Liver (tissue), 9 donors: Measurements from ENCODE around the gene DLK1. TPM values are rescaled to one million over a fixed set of nuclear protein-coding genes. Genes with fewer than 3 reads are reported as not detected.

Source experiments
- DNase-seq: peaks from one replicate; pipeline ENCODE4 v3.0.0-alpha.2; 2017; ENCODE audit warnings: low spot score
- H3K27ac ChIP-seq, 2 donors: one replicate each; pipeline ENCODE4 v1.7.0; 2013; ENCODE audit warnings: inconsistent platforms in 2 of 2, low read length in 2 of 2, control low read depth in 1 of 2, low read depth in 1 of 2, mild to moderate bottlenecking in 1 of 2
- H3K27me3 ChIP-seq, 4 donors: one replicate each; pipeline versions ENCODE4 v1.6.1 to v1.7.0; 2013; ENCODE audit warnings: low read length in 3 of 4, inconsistent platforms in 1 of 4, mild to moderate bottlenecking in 1 of 4, moderate library complexity in 1 of 4; ENCODE audit not compliant: control insufficient read depth in 4 of 4, insufficient read depth in 4 of 4
- H3K36me3 ChIP-seq, 4 donors: one replicate each; pipeline versions ENCODE4 v1.6.1 to v1.7.0; 2013; ENCODE audit warnings: low read length in 3 of 4, mild to moderate bottlenecking in 3 of 4, low read depth in 1 of 4, moderate library complexity in 1 of 4; ENCODE audit not compliant: control insufficient read depth in 4 of 4, insufficient read depth in 3 of 4
- H3K4me1 ChIP-seq, 4 donors: one replicate each; pipeline versions ENCODE4 v1.6.1 to v1.7.0; 2013; ENCODE audit warnings: low read length in 3 of 4, mild to moderate bottlenecking in 3 of 4, moderate library complexity in 1 of 4; ENCODE audit not compliant: control insufficient read depth in 4 of 4, insufficient read depth in 4 of 4
- H3K4me3 ChIP-seq, 3 donors: one replicate each; pipeline versions ENCODE4 v1.6.1 to v1.7.0; 2013; ENCODE audit warnings: low read length in 3 of 3, control low read depth in 1 of 3, low read depth in 1 of 3, mild to moderate bottlenecking in 1 of 3
- H3K9ac ChIP-seq, 2 donors: one replicate each; pipeline ENCODE4 v1.7.0; 2013; ENCODE audit warnings: low read length in 2 of 2, mild to moderate bottlenecking in 2 of 2, moderate library complexity in 2 of 2, control low read depth in 1 of 2, low read depth in 1 of 2
- H3K9me3 ChIP-seq, 4 donors: one replicate each; pipeline versions ENCODE4 v1.6.1 to v1.7.0; 2013; ENCODE audit warnings: low read length in 3 of 4; ENCODE audit not compliant: control insufficient read depth in 4 of 4
- EGR1 ChIP-seq, 2 donors: IDR thresholded peaks; 2 replicates each; pipeline ENCODE4 v1.6.1; 2016 to 2018; ENCODE audit warnings: antibody characterized with exemption in 2 of 2, low read depth in 2 of 2
- FOXA1 ChIP-seq: IDR thresholded peaks from 2 replicates; pipeline ENCODE4 v1.6.1; 2016; ENCODE audit warnings: antibody characterized with exemption
- FOXA2 ChIP-seq: IDR thresholded peaks from 2 replicates; pipeline ENCODE4 v1.6.1; 2016; ENCODE audit warnings: antibody characterized with exemption
- GABPA ChIP-seq, 2 donors: IDR thresholded peaks in 1 of 2; conservative IDR thresholded peaks in 1 of 2; 2 replicates each; pipeline ENCODE4 v1.6.1; 2016; ENCODE audit warnings: antibody characterized with exemption in 2 of 2, mild to moderate bottlenecking in 1 of 2, moderate library complexity in 1 of 2
- HNF4A ChIP-seq, 2 donors: conservative IDR thresholded peaks; 2 replicates each; pipeline ENCODE4 v1.6.1; 2016; ENCODE audit warnings: antibody characterized with exemption in 2 of 2, mild to moderate bottlenecking in 2 of 2
- HNF4G ChIP-seq: IDR thresholded peaks from 2 replicates; pipeline ENCODE4 v1.6.1; 2016; ENCODE audit warnings: antibody characterized with exemption
- JUND ChIP-seq, 2 donors: IDR thresholded peaks; 2 replicates each; pipeline ENCODE4 v1.6.1; 2016; ENCODE audit warnings: antibody characterized with exemption in 2 of 2
- NR2F2 ChIP-seq: IDR thresholded peaks from 2 replicates; pipeline ENCODE4 v1.6.1; 2016; ENCODE audit warnings: antibody characterized with exemption
- RAD21 ChIP-seq, 2 donors: IDR thresholded peaks; 2 replicates each; pipeline ENCODE4 v1.6.1; 2016; ENCODE audit warnings: antibody characterized with exemption in 2 of 2, mild to moderate bottlenecking in 2 of 2
- RXRA ChIP-seq, 2 donors: IDR thresholded peaks; 2 replicates each; pipeline ENCODE4 v1.6.1; 2017 to 2018; ENCODE audit warnings: antibody characterized with exemption in 2 of 2, mild to moderate bottlenecking in 1 of 2
- SP1 ChIP-seq: IDR thresholded peaks from 2 replicates; pipeline ENCODE4 v1.6.1; 2018; ENCODE audit warnings: antibody characterized with exemption, mild to moderate bottlenecking
- YY1 ChIP-seq: IDR thresholded peaks from 2 replicates; pipeline ENCODE4 v1.6.1; 2016; ENCODE audit warnings: antibody characterized with exemption, mild to moderate bottlenecking
- WGBS: extraction: QIAGEN DNeasy Blood & Tissue Kit; methylation state at CpG from one replicate; pipeline ENCODE4 v1.1.7; 2013; 5-methylcytosine and 5-hydroxymethylcytosine counted together
- polyA plus RNA-seq, 2 donors: library from polyadenylated mRNA; stranded (reverse) in 1 of 2; unstranded in 1 of 2; fragments of 200-250 nt in 1 of 2; fragments of >200 nt in 1 of 2; fragmentation: Nextera tagmentation in 1 of 2; extraction: Ambion mirVana in 1 of 2; gene quantifications; one replicate each; pipeline versions ENCODE4 v1.2.1 to v1.2.3, GENCODE V29; 2013 to 2015
- total RNA-seq, 2 donors: library from RNA; depleted of rRNA; stranded (reverse); fragments of >200 nt; gene quantifications; one replicate each; pipeline ENCODE4 v1.2.3, GENCODE V29; 2014
- TF ChIP-seq, protein P1 (sequence below): IDR thresholded peaks from 2 replicates; pipeline ENCODE4 v1.6.1; 2016; ENCODE audit warnings: antibody characterized with exemption, mild to moderate bottlenecking
- TF ChIP-seq, protein P2 (sequence below): IDR thresholded peaks from 2 replicates; pipeline ENCODE4 v1.6.1; 2016; ENCODE audit warnings: antibody characterized with exemption
- TF ChIP-seq, protein P3 (sequence below): IDR thresholded peaks from 2 replicates; pipeline ENCODE4 v1.6.1; 2016; ENCODE audit warnings: antibody characterized with exemption
- donor health status: healthy.
- donor health status: healthy.
- donor health status: healthy.
- donor health status: healthy.
- donor health status: healthy.

DLK1 gene
- total and polyA plus RNA-seq, 4 donors = 0.42 to 331 (median 1.8) TPM; not detected in 1

DNA sequence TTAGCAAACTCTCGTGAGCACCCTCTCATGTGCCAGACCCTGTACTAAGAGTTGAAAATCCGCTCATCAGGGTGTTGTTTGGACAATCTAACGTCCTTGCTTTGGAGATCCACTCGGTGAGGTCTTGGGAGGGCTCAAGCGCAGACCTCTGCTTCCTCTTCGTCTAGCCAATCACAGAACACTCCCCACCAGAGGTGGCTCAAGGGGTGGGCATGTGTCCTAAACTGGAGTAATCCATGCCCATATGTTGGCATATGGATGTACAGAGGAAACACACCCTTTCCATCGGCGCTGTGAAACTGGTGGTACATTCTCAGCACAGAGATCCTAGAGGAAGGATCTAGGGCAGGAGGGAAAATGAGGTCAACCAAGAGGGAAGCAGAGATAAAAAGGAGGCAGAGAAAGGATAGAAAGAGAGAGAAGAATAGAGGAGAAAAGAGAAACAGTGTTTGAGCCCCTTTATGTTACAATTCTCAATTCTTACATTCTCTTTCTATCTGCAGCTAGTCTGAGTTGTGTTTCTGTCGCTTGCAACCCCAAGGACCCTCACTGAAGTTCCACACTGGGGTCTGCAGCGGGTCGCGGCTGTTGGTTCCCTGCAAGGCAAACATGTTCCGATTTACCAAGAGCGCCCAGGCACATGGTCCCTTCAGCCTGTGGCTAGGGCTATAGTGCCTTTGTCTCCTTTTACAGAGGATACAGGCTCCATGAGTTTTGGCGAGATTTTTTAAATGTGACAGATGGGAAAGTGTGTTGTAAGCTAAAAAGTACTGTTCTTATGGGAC, 40.5 kb downstream of the DLK1 start:
- H3K4me3 ChIP-seq = no peak overlapping the region
- TF ChIP-seq, protein P1, sequence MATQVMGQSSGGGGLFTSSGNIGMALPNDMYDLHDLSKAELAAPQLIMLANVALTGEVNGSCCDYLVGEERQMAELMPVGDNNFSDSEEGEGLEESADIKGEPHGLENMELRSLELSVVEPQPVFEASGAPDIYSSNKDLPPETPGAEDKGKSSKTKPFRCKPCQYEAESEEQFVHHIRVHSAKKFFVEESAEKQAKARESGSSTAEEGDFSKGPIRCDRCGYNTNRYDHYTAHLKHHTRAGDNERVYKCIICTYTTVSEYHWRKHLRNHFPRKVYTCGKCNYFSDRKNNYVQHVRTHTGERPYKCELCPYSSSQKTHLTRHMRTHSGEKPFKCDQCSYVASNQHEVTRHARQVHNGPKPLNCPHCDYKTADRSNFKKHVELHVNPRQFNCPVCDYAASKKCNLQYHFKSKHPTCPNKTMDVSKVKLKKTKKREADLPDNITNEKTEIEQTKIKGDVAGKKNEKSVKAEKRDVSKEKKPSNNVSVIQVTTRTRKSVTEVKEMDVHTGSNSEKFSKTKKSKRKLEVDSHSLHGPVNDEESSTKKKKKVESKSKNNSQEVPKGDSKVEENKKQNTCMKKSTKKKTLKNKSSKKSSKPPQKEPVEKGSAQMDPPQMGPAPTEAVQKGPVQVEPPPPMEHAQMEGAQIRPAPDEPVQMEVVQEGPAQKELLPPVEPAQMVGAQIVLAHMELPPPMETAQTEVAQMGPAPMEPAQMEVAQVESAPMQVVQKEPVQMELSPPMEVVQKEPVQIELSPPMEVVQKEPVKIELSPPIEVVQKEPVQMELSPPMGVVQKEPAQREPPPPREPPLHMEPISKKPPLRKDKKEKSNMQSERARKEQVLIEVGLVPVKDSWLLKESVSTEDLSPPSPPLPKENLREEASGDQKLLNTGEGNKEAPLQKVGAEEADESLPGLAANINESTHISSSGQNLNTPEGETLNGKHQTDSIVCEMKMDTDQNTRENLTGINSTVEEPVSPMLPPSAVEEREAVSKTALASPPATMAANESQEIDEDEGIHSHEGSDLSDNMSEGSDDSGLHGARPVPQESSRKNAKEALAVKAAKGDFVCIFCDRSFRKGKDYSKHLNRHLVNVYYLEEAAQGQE = no peak
- TF ChIP-seq HNF4A (conservative IDR thresholded peaks at IDR 0.05) (no peak), HNF4G (no peak), YY1 (no peak), SP1 (no peak), NR2F2 (no peak), EGR1 (IDR thresholded peaks at IDR 0.05; ENCODE audit: low read depth in 2 of 2) (no peak)
- H3K4me1 ChIP-seq = no peaks in the 10 kb centered on the region
- WGBS = 83% methylated on average over 15 of the region's 15 CpGs
- no peaks in the 10 kb centered on the region for H3K36me3 ChIP-seq
- no peaks in the 10 kb centered on the region for H3K27me3 ChIP-seq
- H3K9ac ChIP-seq = no peak overlapping the region
- no peaks in the 10 kb centered on the region for H3K9me3 ChIP-seq
- H3K27ac ChIP-seq = no peak overlapping the region
- no peak for DNase-seq

DNA sequence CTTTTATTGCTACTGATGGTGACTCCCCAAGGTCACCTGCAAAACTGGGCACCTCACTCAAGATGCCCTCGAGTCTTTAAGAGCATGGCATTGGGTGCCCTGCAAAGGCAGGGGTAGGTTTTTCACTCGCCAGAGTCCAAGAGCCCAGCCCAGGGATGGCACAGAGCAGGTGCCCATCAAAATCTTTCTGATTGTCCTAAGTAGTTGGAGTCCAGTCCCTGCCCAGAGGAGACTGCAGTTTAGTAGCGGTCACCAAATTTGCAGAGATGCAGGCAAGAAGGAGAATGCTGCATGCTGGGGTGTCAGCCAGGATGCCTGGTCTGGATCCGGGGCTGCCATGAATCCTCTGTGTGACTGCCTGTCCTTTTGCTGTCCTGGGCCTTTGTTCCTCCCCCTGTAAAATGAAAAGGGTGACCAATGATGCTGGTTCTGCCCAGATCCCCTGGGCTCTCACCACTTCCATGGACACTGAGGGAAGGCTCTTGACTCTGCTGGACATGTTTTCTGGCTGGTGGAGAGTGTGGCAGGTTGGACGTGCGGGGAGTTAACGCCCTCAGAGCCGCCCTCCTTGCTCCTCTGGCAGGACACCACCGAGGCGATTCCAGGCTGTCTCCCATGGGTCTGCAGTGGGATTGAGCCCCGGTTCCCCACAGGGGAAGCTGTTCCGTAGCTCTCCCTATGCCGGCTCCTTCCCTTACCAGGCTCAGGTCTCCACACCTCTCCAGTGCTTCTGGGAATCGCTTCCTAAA, 41.3 kb downstream of the DLK1 start:
- H3K36me3 ChIP-seq = no peaks in the 10 kb centered on the region
- H3K27ac ChIP-seq = no peak overlapping the region
- WGBS = 86% methylated on average over 14 of the region's 14 CpGs
- TF ChIP-seq GABPA (IDR thresholded peaks at IDR 0.05 in 1 of 2, conservative IDR thresholded peaks at IDR 0.05 in 1 of 2) (no peak), YY1 (no peak), FOXA2 (no peak), RXRA (IDR thresholded peaks at IDR 0.05) (no peak)
- no peaks in the 10 kb centered on the region for H3K9me3 ChIP-seq
- H3K4me3 ChIP-seq = no peak overlapping the region
- no peak for DNase-seq
- no peak overlapping the region for H3K9ac ChIP-seq
- H3K27me3 ChIP-seq = no peaks in the 10 kb centered on the region
- H3K4me1 ChIP-seq = no peaks in the 10 kb centered on the region

DNA sequence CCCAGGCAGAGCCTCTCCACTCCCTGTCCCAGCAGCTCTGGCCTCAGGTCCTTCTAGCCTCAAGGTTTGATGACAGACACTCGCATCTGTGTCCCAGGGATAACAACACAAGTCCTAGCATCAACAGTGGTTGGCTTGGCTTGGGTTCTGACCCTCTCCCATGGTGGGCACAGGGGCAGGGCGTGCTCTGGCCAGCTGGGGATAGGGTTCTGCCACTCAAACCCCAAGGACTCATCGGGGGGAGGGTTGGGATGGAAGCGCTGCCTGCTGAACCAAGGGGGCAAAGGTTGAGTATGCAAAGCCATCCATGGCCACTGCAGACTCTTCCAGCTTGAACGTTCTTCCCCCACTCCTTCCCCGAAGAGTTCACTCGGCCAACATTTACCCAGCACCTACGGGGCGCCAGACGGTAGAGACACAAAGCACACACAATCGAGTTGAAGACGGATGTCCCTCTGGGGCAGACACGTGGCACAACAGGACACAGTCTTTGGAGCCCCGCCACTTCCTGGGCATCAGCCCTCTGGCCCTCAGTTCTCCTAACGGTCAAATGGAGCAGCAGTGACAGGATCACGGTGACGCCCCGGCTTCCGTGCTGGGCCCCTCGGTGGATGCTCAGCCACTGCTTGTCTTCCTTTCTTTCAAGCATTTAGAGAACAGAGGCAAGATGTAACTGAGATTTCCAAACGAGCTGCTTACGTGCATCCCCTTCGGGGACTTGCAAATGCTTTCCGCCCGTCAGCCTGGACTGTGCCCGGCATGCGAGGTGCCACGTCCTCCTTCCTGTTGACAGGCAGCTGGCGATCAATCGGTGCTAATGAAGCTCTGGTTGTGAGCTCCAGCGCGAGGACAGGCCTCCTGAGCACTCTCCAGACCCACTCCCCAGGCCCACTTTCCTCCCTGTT, 42.6 kb downstream of the DLK1 start:
- Histone ChIP-seq H3K9ac (no peak overlapping the region), H3K27ac (no peak overlapping the region), H3K4me1 (no peaks in the 10 kb centered on the region), H3K9me3 (no peaks in the 10 kb centered on the region), H3K36me3 (no peaks in the 10 kb centered on the region), H3K27me3 (no peaks in the 10 kb centered on the region), H3K4me3 (no peak overlapping the region)
- WGBS = 69% methylated on average over 32 of the region's 32 CpGs
- DNase-seq = no peak
- TF ChIP-seq RAD21 (IDR thresholded peaks at IDR 0.05) (no peak), HNF4A (conservative IDR thresholded peaks at IDR 0.05) (no peak), GABPA (IDR thresholded peaks at IDR 0.05 in 1 of 2, conservative IDR thresholded peaks at IDR 0.05 in 1 of 2) (no peak), JUND (IDR thresholded peaks at IDR 0.05) (no peak), FOXA1 (no peak), YY1 (no peak), SP1 (no peak), RXRA (IDR thresholded peaks at IDR 0.05) (no peak)
- TF ChIP-seq, protein P2, sequence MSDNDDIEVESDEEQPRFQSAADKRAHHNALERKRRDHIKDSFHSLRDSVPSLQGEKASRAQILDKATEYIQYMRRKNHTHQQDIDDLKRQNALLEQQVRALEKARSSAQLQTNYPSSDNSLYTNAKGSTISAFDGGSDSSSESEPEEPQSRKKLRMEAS = no peak
- TF ChIP-seq, protein P1 = no peak
- TF ChIP-seq, protein P3, sequence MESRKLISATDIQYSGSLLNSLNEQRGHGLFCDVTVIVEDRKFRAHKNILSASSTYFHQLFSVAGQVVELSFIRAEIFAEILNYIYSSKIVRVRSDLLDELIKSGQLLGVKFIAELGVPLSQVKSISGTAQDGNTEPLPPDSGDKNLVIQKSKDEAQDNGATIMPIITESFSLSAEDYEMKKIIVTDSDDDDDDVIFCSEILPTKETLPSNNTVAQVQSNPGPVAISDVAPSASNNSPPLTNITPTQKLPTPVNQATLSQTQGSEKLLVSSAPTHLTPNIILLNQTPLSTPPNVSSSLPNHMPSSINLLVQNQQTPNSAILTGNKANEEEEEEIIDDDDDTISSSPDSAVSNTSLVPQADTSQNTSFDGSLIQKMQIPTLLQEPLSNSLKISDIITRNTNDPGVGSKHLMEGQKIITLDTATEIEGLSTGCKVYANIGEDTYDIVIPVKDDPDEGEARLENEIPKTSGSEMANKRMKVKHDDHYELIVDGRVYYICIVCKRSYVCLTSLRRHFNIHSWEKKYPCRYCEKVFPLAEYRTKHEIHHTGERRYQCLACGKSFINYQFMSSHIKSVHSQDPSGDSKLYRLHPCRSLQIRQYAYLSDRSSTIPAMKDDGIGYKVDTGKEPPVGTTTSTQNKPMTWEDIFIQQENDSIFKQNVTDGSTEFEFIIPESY = no peak
